ENCODE data around the gene COX7C.

The COX7C gene

DNA sequence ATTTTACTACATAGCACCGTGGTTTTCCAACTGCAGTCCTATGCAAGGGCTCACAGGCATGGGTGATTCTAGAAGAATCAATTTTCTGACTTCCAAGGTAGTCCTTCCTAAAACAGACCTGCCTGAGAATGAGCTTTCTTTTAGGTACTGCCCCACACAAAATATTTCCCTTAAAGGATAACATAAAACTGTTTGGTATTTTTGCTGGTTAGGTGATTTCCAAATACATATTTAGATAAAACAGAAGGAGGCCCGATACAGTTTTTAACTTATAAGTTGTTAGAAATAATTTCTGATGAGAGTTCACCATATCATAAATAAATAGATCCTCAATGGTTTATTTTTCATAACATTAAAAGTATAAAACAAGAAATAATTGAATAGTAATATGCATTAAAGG lies 46.4 kb downstream of the COX7C start:
- ATAC-seq (no peak), DNase-seq (no peak)

GRCh38 chr5:86665984-86666760 lies 48.4 kb downstream of the COX7C start:
- DNase-seq (peak; percentile 4), ATAC-seq (no peak)

GRCh38 chr5:86666981-86667380 lies 49.2 kb downstream of the COX7C start:
- DNase-seq (no peak), ATAC-seq (no peak)
